GM19395 (cell line): ENCODE results near the gene KIF11.
"Not testable (repeated sequence)": the region's sequence is repeated elsewhere in the genome, so short reads cannot be mapped to it uniquely, and the experiment has no call there.

Experiments
- ATAC-seq: cut with Tn5 transposase; IDR thresholded peaks from one replicate; pipeline ENCODE4 v1.9.1; 2021; ENCODE audit warnings: mild to moderate bottlenecking, moderate library complexity; ENCODE audit not compliant: unreplicated experiment

Gene KIF11

DNA sequence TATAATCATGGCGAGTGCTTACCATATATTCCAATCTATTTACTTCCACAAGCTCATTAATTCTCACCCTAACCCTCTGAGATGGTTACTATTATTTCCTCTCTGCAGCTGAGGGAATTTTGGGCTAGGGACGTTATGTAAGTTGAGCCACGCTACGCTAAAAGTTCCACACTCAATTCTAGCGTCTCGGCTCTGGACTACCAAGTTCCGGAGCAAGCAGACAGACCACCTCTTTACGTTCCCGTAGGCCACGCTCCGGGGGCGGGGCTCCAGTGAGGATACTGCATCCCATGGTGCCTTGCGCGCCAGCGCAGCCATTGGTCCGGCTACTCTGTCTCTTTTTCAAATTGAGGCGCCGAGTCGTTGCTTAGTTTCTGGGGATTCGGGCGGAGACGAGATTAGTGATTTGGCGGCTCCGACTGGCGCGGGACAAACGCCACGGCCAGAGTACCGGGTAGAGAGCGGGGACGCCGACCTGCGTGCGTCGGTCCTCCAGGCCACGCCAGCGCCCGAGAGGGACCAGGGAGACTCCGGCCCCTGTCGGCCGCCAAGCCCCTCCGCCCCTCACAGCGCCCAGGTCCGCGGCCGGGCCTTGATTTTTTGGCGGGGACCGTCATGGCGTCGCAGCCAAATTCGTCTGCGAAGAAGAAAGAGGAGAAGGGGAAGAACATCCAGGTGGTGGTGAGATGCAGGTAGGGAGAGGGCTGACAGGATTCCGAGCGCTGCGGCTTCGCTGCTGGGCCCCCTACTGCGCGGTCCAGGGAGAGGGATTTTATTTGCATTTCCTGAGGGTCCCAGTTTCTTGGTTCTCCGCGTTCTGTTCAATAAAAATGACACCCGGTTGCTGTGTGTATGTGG, at the start of gene KIF11:
TSS of gene KIF11 (plus strand) at position 370 of the 858 bp plus-strand sequence. CDS start at position 616, 246 bp downstream.
- ATAC-seq, result peak; percentile 74

DNA sequence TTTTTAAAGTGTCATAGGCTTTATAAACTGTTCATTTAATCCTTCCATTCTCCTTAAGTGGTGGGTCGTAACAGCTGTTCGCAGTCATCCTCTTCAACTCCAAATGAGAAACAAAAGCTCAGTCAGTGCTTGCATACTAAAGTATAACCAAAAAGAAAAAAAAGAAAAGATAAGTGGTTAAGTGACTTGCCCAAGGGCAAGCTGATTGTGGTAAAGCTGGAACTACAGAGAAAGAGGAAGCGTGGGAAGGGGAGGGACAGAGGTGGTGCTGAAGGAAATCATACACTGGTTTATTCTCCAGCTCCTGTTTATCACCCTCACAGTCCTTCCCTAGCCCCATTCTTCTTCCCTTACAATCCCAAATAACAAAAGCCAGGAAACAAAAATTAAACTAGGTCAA, 48.6 kb upstream of the KIF11 start:
- ATAC-seq, result no peak

DNA sequence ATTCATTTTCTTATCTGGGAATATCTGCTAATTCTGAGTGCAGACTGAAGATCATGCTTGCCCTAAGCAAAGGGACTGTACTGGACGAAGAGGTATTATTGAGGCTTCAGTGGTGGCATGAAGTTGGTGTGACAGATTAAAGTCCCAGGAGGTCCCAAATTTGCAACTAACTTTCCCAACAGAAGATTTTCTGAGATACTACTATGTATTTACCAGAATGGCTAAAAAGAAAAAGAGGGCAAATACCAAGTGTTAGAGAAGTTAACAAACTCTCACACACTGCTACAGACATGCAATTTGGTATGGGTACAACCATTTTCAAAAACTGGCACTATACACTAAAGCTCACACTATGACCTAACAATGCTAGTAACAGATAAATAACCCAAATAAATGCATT, 47.4 kb upstream of the KIF11 start:
- no peak for ATAC-seq

DNA sequence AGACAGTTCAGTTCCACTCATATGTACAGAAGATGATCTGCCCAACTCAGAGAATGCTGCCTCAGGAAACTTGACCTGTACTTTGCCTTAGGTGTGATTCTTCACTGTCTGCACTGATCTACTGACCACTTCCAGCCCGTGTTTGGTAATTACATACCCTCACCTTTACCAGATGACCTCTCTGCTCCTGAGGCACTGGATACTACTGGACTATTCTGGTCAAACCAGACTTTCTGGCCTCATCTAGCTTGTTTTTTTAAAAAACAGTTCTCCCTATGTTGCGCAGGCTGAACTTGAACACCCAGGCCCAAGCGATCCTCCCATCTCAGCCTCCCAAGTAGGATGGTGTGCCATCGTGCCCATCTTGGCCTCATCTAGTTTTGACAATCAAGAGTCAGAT, 45.3 kb upstream of the KIF11 start:
- no peak for ATAC-seq

DNA sequence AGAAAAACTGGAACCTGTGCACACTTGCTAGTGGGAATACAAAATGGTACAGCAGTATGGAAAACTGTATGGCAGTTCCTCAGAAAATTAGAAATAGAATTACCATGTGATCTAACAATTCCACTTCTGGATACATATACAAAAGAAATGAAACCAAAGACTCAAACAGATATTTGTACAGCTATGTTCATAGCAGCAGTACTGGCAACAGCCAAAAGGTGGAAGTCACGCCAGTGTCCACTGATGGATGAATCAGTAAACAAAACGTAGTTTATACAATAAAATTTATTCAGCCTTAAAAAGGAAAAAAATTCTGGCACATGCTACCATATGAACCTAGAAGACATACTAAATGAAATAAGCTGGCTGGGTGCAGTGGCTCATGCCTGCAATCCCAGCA, 42.0 kb upstream of the KIF11 start:
- no peak for ATAC-seq

DNA sequence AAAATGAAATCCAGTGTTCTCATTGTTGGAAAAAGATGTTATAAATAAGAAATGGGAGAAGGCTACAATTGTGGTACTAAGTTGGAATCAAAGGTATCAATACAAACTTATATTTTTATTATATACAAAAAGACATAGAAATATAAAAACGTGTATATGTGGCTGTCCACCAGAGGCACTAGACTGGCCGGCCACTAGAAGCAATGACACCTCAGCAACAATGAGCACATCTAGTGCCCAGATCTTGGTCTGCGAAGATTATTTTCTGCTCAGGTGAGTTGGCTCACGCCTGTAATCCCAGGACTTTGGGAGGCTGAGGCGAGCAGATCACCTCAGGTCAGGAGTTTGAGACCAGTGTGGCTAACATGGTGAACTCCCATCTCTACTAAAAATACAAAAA, 40.6 kb upstream of the KIF11 start:
- no peak for ATAC-seq

DNA sequence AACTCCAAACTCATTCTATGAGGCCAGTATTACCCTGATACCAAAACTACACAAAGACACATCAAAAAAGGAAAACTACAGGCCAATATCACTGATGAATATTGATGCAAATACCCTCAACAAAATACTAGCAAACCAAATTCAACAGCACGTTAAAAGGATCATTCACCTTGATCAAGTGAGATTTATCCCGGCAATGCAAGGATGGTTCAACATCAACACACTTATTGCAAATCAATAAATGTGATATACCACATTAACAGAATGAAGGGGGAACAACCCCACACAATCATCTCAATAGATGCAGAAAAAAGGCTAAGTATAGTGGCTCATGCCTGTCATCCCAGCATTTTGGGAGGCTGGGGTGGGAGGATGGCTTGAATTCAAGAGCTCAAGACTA, 39.0 kb upstream of the KIF11 start:
- no peak for ATAC-seq

DNA sequence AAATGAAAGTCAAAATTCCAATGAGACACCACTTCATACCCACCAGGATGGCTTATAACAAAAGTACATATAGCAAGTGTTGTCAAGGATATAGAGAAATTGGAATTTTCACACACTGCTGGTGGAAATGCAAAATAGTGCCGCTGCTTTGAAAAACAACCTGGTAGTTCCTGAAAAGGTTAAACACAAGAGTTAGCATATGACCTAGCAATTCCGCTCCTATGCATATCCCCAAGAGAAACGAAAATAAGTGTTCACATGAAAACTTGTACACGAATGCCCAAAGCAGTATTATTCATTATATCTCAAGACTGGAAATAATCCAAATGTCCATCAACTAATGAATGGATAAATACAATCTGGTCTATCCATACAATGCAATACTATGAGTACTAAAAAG, 33.9 kb upstream of the KIF11 start:
- ATAC-seq, result no peak

DNA sequence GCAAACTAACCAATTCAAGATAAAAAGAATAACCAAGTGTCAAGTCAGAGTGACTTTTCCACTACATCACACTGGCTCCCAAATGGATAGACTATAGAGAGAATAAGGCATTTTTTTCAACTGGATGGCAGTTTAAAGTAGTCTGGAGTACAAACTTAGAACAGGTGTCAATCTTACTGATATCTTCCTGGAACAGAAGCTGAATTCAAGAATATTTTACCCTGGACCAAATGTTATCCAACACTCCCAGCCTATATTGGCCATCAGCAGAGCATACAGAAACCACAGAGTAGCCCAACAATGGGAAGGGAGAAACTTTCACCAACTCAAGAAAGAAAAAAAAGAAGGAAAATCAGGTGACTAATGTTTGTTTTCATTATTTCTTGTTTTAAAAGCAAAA, 30.5 kb upstream of the KIF11 start:
- ATAC-seq, result no peak

DNA sequence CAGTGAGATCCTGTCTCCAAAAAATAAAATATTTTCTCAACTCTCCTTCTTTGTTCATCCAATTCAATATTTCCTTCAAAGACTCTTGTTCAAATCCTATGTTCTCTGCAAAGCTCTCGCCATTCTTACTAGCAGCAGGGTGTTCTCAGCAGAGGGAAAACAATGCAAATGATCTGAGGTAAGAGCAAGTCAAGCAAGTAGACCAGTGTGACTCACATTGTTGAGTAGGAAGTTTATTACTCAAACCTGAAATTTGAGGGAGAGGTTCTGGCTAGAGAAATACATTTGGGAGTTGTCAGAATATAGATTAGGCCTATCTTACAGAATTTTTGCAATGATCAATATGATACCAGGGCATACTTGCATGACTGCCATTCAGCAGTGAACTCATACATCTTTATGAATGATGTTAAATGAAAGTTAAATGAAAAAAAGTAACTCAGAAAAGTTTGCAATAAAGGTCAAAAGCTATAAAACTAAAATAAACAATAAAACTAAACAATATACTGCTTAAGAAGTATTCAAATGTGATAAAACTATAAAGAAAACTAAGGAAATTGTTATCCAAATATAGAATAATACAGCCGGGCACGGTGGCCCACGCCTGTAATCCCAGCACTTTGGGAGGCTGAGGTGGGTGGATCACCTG, 24.9 kb upstream of the KIF11 start:
- no peak for ATAC-seq

DNA sequence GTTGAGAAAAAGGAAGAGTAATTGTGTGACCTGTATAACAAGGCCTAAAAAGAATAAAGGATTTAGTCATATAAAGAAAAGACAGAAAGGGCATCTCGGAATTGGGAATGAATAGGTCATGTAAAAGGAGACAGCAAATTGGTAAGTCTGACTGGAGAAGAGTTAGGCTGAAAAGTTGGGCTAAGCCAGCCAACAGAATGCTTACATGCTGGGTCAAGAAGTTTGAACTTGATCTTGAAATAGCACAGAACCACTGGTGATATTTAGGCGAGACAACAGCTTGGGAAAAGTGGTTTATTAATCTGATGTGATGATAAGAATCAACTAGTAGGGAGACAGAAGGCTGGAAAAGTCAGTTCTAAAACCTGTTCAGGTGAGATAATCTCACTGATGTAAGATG, 23.9 kb upstream of the KIF11 start:
- ATAC-seq, result no peak

DNA sequence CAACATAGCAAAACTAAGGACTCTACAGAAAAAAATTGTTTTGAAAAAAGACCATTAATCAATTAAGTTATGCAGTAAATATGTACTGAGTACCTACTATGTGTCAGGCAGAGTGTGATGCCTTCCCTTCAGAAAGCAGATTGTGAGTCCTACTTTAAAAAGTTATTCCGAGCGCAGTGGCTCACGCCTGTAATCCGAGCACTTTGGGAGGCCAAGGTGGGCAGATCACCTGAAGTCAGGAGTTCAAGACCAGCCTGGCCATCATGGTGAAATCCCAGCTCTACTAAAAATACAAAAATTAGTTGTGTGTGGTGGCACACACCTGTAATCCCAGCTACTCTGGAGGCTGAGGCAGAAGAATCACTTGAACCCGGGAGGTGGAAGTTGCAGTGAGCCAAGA, 23.3 kb upstream of the KIF11 start:
- not testable (repeated sequence) for ATAC-seq

DNA sequence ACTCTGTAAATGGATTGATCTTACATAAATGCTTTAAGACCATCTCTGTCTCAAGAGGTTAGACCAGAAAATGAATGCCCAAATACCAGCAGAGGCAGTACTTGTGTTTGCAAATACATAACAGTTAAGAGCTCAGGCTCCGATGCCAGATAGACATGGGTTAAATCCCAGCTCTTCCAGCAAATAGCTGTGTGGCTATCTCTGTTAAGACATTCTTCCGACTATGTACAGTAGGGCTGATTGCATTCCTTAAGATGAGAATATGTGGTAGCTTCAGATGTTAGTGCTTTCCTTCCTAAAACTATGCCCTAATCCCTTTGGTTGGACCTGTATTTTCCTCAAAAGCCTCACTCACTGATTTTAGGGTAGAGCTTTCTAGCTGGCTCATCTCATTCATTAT, 21.3 kb upstream of the KIF11 start:
- no peak for ATAC-seq

DNA sequence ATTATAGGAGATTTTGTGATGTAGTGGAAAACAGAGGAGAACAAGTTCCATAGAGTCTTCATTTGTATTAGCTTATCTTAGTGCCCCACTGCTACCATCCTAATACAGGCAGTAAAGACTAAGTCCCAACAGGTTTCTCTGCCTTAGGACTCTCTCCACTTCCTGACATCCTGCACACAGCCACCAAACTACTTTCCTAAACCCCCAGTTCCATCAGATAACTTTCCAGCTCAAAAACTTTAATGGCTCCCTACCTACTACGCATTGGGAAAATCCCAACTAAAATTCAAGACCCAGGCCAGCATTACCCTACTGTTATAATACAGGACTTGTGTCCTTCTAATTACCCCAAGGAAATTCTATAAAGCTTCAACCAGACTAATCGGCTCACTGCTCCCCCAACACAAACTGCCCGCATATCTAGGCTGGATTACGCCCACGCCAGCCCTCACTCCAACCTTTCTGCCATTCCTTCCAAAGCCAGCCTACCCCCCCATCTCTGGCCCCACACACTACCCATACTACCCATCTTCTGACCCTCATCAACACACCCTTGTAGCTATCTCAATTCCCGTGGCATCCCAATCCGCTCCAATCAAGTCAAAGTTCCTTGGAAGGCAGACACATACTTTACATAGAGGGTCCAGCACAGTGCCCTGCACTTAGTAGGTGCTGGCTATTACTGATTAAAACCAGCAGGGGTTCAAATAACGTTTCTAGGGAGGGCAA, 20.4 kb upstream of the KIF11 start:
- no peak for ATAC-seq

DNA sequence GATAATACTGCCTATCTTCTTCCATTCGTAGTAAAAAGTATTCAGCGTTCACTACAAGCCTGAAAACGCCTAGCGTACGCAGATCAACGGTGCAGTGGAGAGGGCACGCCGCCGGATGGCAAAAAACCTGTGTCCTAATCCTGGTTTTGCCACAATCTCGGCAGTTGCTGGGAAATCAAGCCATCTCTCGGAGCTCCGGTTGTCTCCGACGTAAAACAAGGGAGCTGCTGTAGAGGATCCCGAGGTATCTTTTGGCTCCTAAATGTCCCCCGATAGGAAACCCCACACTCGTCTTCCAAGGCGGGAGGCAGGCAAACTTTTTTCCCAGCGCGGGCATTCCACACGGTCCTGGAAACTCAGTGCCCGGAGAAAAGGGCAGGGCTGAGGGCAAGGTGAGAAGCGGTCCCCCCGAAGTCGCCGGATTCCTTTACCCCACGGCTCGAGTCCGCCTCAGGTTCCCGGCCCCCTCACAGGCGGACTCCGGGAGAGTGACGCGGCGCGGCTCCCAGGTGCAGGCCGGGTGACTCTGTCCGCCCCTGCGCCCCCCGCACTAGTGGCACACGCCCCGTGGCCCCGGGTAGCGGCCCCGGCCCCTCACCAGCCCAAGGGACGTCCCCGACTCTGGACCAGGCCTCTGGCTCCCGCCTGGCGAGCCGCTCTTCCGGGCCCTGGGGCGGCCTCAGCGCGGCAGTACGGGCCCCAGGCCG, 19.7 kb upstream of the KIF11 start:
- ATAC-seq, result peak; percentile 28

DNA sequence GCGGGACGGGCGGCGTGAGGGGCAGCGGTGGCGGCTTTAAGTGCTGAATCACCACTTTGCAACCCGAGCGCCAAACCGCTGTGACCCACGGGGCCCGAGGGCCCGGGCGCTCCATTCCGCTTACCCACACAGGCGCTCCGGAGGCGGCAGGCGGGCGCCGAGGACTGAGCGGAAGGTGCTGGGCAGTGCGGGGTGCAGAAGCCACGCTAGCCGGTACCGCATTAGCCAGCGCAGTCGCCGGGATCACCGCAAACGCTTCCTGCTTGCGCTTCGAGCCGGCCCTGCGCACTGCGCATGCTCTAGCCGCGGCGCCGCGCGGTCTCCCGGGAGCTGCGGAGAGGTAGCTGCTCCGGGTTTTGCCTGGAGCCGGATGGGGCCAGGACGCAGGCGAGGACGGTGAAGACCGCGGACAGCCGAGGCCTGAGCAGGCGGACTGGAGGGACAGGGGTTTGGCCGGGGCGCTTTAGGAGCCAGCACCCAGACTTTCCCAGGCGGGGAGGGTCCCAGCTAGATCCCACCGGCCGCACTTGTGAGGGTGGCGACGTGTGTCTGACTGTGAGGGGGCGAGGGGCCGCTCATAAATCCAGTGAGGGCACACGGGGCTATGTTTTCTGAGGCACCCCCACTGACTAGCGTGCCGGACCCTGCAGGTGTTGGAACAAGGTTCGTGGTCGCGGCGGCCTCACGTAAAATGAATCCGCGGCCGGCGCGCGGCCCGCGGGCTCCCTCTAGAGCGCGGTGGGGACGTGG, 19.0 kb upstream of the KIF11 start, which contains the start of gene IDE:
TSS of gene IDE (minus strand) at position 296 of the 750 bp plus-strand sequence. CDS start at position 222, 74 bp downstream.
- ATAC-seq, result peak; percentile 76

DNA sequence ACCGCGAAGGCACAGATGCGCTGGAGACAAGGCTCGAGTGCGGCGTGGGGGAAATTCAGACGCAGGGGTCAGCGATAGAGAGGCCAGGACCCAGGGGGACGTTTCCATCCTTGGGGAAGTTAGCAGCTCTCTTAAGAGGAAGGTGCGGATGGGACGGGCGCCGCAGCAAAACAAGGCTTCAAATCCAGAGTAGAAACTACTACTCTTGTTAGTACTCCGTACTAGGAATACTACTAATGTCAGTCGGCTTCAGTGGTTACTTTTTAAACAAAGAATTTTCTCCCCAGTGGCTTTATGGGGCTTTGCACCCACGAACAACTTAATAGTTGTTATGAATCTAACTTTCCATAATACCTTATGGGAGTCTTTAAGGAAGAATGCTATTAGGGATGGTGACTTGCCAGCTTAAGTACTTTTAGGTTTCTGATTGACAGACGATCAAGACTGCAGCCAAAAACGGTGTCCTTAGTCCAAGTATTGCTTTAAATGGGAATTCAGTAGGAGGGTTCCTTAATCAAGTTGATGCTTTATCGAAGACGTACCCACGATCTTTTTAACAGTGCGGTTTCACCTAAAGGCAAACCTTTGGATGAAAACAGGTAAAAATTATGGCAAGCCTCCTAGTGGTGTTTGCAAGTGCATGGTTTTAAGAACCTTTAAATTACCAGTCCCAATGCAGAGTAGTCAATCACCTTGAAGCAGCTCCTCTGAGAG, 18.2 kb upstream of the KIF11 start:
- peak; percentile 39 for ATAC-seq

DNA sequence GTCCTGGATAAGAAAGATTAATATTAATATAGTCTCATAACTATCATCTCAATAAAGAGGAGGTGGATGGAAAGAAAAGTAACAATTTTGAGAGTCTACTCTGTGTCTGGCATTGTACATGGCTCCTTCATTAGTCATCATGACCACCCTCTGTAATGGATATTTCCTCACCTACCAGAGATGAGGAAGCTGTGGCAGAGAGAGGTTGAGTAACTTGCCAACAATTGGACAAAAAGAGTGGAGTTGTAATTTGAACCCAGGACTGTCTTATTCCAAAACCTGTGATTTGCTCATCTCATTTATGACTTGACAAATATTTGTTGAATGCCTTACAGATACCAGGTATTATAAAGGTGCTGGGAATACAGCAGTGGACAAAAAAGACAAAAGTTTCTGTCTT, 17.0 kb upstream of the KIF11 start:
- no peak for ATAC-seq

DNA sequence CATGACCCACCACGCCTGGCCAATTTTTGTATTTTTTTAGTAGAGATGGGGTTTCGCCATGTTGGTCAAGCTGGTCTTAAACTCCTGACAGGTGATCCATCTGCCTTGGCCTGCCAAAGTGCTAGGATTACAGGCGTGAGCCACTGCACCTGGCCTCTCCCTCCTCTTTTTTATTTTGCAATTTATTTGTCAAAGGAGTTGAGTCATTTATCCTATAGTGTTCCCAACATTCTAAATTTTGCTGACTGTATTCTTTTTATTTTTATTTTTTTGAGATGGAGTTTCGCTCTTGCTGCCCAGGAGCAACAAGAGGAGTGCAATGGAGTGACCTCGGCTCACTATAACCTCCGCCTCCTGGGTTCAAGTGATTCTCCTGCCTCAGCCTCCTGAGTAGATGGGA, 10.6 kb upstream of the KIF11 start:
- ATAC-seq, result not testable (repeated sequence)
